CD4-positive, alpha-beta T cell treated with Interleukin-6 at 100 ng/mL for 8 hours (primary cell): ENCODE results near the gene ACSM3.
"Not testable (repeated sequence)": the region's sequence is repeated elsewhere in the genome, so short reads cannot be mapped to it uniquely, and the experiment has no call there.

Experiments
- DNase-seq: peaks from one replicate; pipeline ENCODE4 v3.0.0-alpha.2; 2020; ENCODE audit warnings: mixed read lengths, low spot score

ACSM3 gene, protein sequence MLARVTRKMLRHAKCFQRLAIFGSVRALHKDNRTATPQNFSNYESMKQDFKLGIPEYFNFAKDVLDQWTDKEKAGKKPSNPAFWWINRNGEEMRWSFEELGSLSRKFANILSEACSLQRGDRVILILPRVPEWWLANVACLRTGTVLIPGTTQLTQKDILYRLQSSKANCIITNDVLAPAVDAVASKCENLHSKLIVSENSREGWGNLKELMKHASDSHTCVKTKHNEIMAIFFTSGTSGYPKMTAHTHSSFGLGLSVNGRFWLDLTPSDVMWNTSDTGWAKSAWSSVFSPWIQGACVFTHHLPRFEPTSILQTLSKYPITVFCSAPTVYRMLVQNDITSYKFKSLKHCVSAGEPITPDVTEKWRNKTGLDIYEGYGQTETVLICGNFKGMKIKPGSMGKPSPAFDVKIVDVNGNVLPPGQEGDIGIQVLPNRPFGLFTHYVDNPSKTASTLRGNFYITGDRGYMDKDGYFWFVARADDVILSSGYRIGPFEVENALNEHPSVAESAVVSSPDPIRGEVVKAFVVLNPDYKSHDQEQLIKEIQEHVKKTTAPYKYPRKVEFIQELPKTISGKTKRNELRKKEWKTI

GRCh38 chr16:20763461-20764232 lies at the start of gene ACSM3:
TSS of gene ACSM3 (plus strand) at chr16:20764014. CDS start at chr16:20770035, 6,021 bp downstream.
- DNase-seq, result peak; percentile 80

- not testable (repeated sequence) for DNase-seq
These were observed 46.1 kb upstream of the ACSM3 start for GRCh38 chr16:20717718-20718117.

- no peak for DNase-seq
These were observed 43.6 kb upstream of the ACSM3 start for GRCh38 chr16:20720251-20720650.

DNA sequence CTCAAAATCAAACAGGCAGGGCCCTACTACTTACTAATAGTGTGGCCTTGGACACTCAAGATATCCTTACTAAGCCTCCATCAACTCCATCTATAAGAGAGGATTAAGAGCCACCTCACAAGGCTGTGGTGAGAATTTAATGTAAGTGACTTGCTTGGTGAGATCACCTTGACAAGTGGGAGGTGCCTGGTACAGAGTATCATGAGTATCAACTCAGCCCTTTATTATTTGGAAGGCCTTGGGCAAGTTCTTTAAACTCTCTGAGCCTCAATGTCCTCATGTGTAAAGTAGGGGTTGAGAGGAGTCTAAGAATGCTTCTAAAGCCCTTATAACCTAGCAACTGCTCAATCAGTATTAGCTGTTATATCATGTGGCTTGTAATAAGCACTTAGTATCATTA lies 37.2 kb upstream of the ACSM3 start:
- DNase-seq, result no peak

DNA sequence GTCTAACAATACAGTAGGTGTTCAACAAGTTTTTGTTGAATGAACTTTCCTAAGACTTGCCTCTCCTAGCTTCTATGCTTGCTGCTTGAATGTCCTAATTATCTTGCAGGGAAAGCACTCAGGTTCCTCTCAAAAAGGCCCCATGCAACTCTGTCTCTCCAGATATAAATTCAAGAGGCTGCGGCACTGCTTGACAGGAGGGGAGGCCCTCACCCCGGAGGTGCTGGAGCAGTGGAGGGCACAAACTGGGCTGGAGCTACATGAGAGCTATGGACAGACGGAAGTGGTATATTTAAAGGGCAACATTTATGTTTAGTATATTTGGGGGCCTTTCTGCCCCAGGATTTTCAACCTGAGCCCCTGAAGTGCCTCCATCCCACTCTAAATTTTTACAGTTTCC lies 36.6 kb upstream of the ACSM3 start:
- no peak for DNase-seq

- no peak for DNase-seq
These were observed 34.7 kb upstream of the ACSM3 start for GRCh38 chr16:20729141-20729540.

DNA sequence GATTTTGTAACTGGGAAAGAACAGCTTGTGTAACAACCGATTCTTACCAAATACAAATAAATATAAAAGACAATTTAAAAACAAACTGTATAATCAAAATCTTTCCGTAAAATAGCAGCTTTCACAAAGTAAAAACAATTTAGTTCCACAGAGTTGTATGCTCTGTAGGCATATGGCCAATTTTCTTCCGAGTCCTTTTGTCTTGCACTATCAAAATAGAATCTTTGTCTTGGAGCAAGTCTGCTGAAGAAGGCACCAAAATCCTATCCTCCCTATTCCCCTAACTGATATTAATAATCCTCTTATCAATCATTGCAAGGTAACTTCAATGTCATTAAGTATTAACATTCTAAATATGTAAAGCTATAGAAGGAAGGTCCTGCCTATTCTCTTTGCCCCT lies 29.8 kb upstream of the ACSM3 start:
- no peak for DNase-seq

DNA sequence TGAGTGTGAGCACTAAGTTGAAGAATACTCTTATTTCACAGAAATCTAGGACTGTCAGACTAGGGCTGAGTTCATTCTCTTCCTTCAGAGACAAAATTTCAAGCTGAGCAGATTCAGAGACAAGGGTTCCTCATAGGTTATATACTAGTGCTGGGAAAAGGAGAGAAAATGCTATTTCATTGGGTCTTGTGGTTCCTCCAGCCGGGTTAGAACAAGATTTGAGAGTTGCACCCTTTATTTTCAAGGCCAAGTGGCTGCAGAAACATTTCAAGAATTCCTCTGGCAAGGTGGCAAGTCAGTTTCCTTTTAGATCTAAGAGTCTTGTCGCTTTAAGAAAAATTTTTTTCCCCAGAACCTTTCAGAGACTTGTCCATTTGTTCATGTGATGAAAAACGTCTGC lies 29.0 kb upstream of the ACSM3 start:
- DNase-seq, result no peak

DNA sequence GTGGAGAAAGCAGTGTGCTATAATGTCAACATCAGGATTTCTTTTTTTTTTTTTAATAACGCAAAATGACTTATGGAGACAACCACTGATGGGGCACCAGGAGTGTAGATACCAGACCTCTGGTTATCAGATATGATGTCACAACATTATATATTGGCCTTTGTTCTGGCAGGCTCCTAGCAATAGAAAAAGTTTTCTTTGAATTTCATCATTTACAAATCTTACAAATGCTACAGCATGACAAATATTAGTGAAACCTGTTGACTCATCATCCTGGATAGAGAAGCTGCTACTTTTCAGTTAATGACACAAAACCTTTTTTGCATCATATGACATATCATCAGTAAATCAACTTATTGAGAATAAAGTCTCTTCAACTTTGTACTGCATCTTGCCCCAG lies 28.3 kb upstream of the ACSM3 start:
- no peak for DNase-seq

- DNase-seq, result no peak
These were observed 23.6 kb upstream of the ACSM3 start for GRCh38 chr16:20740007-20740883.

- peak; percentile 92 for DNase-seq
These were observed 22.8 kb upstream of the ACSM3 start for GRCh38 chr16:20740901-20741521.

- DNase-seq, result peak; percentile 97
These were observed 22.1 kb upstream of the ACSM3 start, which contains the start of gene THUMPD1 for GRCh38 chr16:20741554-20742285. TSS of gene THUMPD1 (minus strand) at chr16:20741818. CDS start at chr16:20741739, 79 bp downstream.

DNA sequence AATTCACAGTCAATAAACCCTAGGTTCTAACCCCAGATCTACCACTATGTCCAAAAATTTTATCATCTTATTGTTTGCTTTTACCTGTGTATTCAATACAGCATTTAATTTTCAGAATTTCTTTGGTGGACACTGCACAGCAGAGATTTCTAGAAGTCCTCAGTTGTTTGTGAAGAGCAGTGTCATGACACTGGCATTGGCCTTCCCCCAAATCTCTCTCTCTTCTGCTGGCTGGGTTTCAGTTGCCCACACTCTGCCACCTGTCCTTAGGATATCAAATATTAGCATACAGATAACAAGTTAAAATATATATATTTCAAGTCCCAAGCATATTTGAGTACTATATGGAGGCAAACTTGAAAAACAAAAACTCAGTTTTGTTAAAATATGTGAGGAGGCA lies 20.2 kb upstream of the ACSM3 start:
- DNase-seq, result no peak

GRCh38 chr16:20744922-20745440 lies 18.8 kb upstream of the ACSM3 start:
- no peak for DNase-seq

DNA sequence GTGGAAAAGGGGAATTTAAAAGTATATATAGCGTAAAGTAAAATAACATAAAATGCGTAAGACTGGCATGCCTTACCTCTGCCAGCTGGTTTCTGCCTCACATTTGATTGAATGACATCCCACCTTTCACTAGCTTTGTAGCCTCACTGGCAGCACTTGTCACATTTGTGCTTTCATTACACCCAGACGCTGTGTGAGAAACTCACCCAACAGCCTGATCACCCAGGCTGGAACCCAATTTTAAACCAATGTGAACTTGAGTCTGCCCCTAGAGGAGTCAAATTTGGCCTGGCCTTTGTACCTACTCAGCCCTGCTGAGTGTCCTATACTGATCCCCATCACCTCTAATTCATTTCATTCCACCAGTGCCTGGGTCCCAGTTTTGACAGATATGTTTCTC lies 17.4 kb upstream of the ACSM3 start:
- no peak for DNase-seq

GRCh38 chr16:20747030-20747816 lies 16.6 kb upstream of the ACSM3 start:
- no peak for DNase-seq

- DNase-seq, result no peak
These were observed 14.3 kb upstream of the ACSM3 start for GRCh38 chr16:20749474-20749873.

DNA sequence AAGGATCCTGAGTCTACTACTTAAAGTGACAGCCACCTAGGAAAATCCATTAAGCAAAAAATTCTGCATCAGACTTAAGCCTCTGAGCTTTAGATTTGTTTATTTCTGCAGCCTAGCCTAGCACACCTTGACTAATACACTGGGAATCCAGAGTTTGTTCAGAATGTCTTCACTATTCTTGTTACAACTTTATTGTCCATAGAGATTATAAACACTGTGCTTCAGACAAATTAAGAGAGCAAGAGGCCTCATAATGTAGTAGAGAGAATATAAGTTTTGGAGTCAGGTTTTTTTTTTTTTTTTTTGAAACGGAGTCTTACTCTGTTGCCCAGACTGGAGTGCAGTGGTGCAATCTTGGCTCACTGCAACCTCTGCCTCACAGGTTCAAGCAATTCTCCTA lies 13.3 kb upstream of the ACSM3 start:
- DNase-seq, result no peak

GRCh38 chr16:20753727-20754126 lies 10.1 kb upstream of the ACSM3 start:
- no peak for DNase-seq

- DNase-seq, result no peak
These were observed 8.6 kb upstream of the ACSM3 start for GRCh38 chr16:20755238-20755637.
